ENCODE results near the gene MYL6B. TPM values are rescaled to one million over a fixed set of nuclear protein-coding genes. Genes with fewer than 3 reads are reported as not detected.

Gene MYL6B
- total RNA-seq, 6 experiments from 2014 or later = 4.9 to 18.7 (median 12.6) TPM

DNA sequence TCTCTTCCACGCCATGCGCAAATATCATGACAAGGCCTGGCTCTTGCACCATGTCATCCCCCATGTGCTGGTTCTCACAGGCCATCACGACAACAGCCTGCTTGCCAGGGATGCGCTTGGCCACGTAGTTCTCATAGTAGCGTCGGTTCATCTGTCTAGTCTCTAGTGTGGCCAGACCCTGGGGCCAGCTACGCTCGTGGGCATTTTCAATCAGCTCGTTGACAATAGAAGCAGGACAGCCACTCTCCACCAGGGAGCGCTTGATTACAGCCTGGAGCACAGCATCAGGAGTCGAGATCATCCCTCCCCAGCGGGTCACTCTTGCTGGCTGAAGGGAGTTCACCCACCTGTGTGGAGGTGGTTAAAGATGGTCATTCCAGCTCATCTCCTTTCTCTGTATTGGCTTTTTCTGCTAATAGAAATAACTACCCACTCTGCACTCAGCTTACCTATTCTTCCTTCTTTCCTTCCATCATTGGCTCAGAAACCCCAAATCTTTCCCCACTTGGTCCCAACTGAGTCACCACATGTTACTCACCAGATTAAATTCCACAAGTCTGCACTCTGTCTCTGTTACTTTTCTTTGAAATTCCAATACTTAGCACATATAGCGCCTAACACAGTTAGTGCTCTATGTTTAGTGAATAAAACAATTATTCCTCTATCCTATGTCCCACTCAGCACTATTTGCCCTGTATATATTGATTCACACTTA is 54.2 kb downstream of the MYL6B start:
- Histone ChIP-seq H3K4me1 (peaks cover 0 to 7% (median 0%) of the 10 kb centered on the region in 4 donors), H3K36me3 (peaks cover 5 to 54% (median 27%) of the 10 kb centered on the region in 4 donors), H3K27me3 (no peaks in the 10 kb centered on the region), H3K27ac (no peak overlapping the region), H3K4me3 (no peak overlapping the region), H3K9me3 (no peaks in the 10 kb centered on the region)
- peak in 2 of 3 donors; percentile 45 to 57 for DNase-seq
- TF ChIP-seq, protein P1, sequence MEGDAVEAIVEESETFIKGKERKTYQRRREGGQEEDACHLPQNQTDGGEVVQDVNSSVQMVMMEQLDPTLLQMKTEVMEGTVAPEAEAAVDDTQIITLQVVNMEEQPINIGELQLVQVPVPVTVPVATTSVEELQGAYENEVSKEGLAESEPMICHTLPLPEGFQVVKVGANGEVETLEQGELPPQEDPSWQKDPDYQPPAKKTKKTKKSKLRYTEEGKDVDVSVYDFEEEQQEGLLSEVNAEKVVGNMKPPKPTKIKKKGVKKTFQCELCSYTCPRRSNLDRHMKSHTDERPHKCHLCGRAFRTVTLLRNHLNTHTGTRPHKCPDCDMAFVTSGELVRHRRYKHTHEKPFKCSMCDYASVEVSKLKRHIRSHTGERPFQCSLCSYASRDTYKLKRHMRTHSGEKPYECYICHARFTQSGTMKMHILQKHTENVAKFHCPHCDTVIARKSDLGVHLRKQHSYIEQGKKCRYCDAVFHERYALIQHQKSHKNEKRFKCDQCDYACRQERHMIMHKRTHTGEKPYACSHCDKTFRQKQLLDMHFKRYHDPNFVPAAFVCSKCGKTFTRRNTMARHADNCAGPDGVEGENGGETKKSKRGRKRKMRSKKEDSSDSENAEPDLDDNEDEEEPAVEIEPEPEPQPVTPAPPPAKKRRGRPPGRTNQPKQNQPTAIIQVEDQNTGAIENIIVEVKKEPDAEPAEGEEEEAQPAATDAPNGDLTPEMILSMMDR (IDR thresholded peaks at IDR 0.05) = peak; percentile 44 to 62 (median 52)
- no peak for TF ChIP-seq POLR2A (IDR thresholded peaks at IDR 0.05)
- WGBS (ENCODE audit: insufficient coverage, low coverage, low lambda C conversion rate, missing lambda C conversion rate) = 55% methylated on average over 8 of the region's 14 CpGs
- ATAC-seq = peak; percentile 82 to 85 (median 84)
- intact Hi-C loops (cut with DNase I) = no loop called here

Other genes with a start within 250 kb of the MYL6B start
- 10 to 100 TPM; 16.5 to 36.4 (median 20.9) TPM for gene PYM1, start 224.7 kb upstream of the MYL6B start, total RNA-seq
- 1 to 10 TPM; 2.7 to 7.6 (median 4.9) TPM for gene DGKA, start 221.4 kb upstream of the MYL6B start, total RNA-seq
- gene PMEL, start 186.5 kb upstream of the MYL6B start, total RNA-seq = 1 to 10 TPM; 1.5 to 4.5 (median 2.7) TPM
- gene CDK2, start 185.8 kb upstream of the MYL6B start, total RNA-seq = 10 to 100 TPM in 3 of 6 experiments, 1 to 10 TPM in 3; 8.0 to 14.9 (median 10.6) TPM
- 10 to 100 TPM; 36.5 to 60.7 (median 51.6) TPM for gene RAB5B, start 178.5 kb upstream of the MYL6B start, total RNA-seq
- 10 to 100 TPM; 31.5 to 63.7 (median 47.9) TPM for gene SUOX, start 155.3 kb upstream of the MYL6B start, total RNA-seq
- gene IKZF4, start 131.5 kb upstream of the MYL6B start, total RNA-seq = 1 to 10 TPM in 5 of 6 experiments, under 1 TPM in 1; 0.99 to 2.6 (median 2.3) TPM
- gene RPS26, start 110.7 kb upstream of the MYL6B start, total RNA-seq = 100 to 1,000 TPM in 2 of 6 experiments, 10 to 100 TPM in 4; 17.2 to 600 (median 24.9) TPM
- 100 to 1,000 TPM in 1 of 6 experiments, 10 to 100 TPM in 5; 39.1 to 139 (median 66.9) TPM for gene ERBB3, start 72.4 kb upstream of the MYL6B start, total RNA-seq
- 10 to 100 TPM; 29.7 to 82.4 (median 36.6) TPM for gene PA2G4, start 48.0 kb upstream of the MYL6B start, total RNA-seq
- gene RPL41, start 36.0 kb upstream of the MYL6B start, total RNA-seq = 1,000 to 10,000 TPM in 4 of 6 experiments, 100 to 1,000 TPM in 2; 516 to 1,547 (median 1,257) TPM
- gene ZC3H10, start 34.3 kb upstream of the MYL6B start, total RNA-seq = 1 to 10 TPM; 1.7 to 5.4 (median 3.2) TPM
- 100 to 1,000 TPM in 1 of 6 experiments, 10 to 100 TPM in 5; 56.5 to 117 (median 70.3) TPM for gene ESYT1, start 24.3 kb upstream of the MYL6B start, total RNA-seq
- gene MYL6, start 5.8 kb downstream of the MYL6B start, total RNA-seq = 100 to 1,000 TPM; 409 to 644 (median 490) TPM
- gene SMARCC2, start 36.9 kb downstream of the MYL6B start, total RNA-seq = 10 to 100 TPM; 17.9 to 40.8 (median 25.7) TPM
- 10 to 100 TPM; 10.6 to 23.0 (median 12.3) TPM for gene RNF41, start 69.3 kb downstream of the MYL6B start, total RNA-seq
- 10 to 100 TPM; 10.3 to 24.3 (median 14.8) TPM for gene NABP2, start 71.8 kb downstream of the MYL6B start, total RNA-seq
- gene SLC39A5, start 77.5 kb downstream of the MYL6B start, total RNA-seq = 100 to 1,000 TPM in 3 of 6 experiments, 10 to 100 TPM in 3; 39.7 to 209 (median 110) TPM
- 10 to 100 TPM; 10.6 to 16.1 (median 12.2) TPM for gene ANKRD52, start 105.8 kb downstream of the MYL6B start, total RNA-seq
- gene COQ10A, start 114.4 kb downstream of the MYL6B start, total RNA-seq = 10 to 100 TPM in 3 of 6 experiments, 1 to 10 TPM in 3; 5.5 to 25.1 (median 13.0) TPM
- gene CS, start 147.7 kb downstream of the MYL6B start, total RNA-seq = 100 to 1,000 TPM in 1 of 6 experiments, 10 to 100 TPM in 5; 45.6 to 109 (median 61.2) TPM
- gene CNPY2, start 163.4 kb downstream of the MYL6B start, total RNA-seq = 10 to 100 TPM; 63.7 to 93.7 (median 76.5) TPM
- 100 to 1,000 TPM in 1 of 6 experiments, 10 to 100 TPM in 5; 21.7 to 109 (median 57.7) TPM for gene PAN2, start 181.4 kb downstream of the MYL6B start, total RNA-seq
- not detected for gene IL23A, start 186.3 kb downstream of the MYL6B start, total RNA-seq
- 100 to 1,000 TPM in 4 of 6 experiments, 10 to 100 TPM in 2; 82.8 to 182 (median 108) TPM for gene STAT2, start 207.5 kb downstream of the MYL6B start, total RNA-seq
- gene APOF, start 210.3 kb downstream of the MYL6B start, total RNA-seq = 100 to 1,000 TPM; 110 to 270 (median 205) TPM

Data from right lobe of liver (tissue), 6 donors.